Fibroblast of gingiva (primary cell): ENCODE results near the gene SMIM43.

Experiments
- DNase-seq: peaks from one replicate; pipeline ENCODE4 v3.0.0-alpha.2; 2011; ENCODE audit warnings: low read depth

SMIM43 gene

DNA sequence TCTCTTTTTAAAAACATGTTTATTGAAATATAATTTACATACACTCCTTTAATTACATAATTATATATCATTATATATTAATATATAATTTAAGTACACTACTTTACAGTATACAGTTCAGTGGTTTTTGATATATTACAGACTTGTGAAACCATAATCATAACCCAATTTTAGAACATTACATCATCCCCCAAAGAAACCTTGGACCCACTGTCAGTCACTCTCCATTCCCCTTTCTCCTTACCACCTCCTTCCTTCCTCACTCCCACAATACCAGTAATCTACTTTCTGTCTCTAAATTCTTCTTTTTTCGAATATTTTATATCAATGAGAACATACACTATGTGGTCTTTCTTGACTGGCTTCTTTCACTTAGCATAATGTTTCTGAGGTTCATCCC, 18.2 kb upstream of the SMIM43 start:
- no peak for DNase-seq

DNA sequence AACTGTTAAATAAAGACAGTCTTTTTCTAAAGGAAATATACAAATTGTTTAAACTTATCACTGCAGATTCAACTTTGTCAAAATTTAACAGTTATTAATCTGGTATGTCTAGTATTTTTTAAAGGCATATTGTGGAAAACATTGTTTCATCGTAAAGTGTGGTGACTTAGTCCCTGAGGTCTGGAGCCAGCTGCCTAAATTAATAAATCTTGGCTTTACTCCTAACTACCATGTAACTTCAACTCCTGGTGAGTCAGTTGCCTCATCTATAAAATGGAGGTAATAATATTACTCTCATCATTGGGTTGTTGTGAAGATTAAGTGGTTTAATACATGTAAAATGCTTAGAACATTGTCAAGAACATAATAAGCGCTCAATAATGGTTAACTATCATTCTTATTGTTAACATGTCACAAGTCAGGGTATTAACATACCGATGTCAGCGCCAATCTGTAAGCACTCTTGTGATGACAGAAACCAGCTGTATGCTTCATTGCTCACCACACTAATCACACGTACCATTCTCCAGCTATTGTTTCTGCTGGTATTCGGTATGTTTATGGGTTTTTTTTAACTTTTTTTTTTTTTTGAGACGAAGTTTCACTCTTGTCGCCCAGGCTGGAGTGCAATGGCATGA, 14.1 kb upstream of the SMIM43 start:
- no peak for DNase-seq

DNA sequence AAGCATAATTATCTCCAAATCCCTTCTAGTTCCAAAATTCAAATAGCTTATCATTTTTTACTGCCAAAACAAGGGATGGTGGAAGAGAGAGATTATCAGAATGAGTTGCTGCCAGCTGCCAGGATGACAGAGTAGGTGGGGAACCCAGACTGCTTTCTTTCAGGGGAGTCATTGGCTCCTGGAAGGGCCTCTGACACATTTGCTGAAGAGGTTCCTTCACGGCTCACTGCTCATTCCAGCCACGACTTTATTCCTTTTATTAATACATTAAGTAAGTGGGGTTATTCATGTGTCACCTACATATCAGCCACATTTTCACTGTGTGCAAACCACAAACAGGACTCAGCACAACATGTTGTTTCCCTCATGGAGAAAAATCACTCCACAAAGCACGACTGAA, 12.7 kb upstream of the SMIM43 start:
- no peak for DNase-seq

DNA sequence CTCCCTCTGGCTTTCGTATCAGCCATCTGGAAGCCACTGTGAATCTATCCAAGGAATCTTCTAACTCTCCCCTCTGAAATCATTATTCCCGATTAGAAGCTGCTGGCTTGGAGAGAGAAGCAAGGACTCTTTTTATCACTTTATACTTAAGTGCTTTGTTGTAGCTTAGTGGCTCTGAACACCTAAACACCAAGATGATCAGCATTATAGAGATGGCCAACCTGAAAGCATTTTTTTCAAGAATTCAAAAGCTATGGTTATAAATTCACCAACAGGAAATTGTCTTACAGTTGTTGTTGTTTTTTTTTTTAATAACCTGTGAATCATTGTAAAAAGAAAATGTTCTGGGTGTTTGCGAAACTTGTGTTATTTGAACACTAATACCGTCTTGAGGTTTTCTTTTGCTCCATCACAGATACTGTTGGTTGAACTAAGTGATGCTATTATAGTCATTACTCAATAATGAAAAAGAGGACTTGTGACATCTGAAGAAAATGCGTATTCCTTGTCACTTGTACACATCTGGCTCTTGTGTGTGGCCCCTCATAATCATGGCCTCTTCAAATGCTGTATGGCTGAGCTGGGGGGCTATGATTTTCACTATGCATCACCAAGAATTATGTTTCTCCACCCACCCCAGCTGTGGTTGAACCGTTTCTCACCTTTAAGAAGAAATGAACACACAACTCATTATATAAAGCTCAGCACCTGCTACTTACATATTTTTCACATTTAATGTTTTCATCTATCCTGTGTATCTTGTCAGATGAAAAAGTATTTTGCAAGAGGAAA, 11.8 kb upstream of the SMIM43 start:
- peak; percentile 50 for DNase-seq

GRCh38 chr4:121773883-121774282, 8.9 kb upstream of the SMIM43 start:
- DNase-seq = no peak

- no peak for DNase-seq
Measured at GRCh38 chr4:121771869-121772268, 6.9 kb upstream of the SMIM43 start.

DNA sequence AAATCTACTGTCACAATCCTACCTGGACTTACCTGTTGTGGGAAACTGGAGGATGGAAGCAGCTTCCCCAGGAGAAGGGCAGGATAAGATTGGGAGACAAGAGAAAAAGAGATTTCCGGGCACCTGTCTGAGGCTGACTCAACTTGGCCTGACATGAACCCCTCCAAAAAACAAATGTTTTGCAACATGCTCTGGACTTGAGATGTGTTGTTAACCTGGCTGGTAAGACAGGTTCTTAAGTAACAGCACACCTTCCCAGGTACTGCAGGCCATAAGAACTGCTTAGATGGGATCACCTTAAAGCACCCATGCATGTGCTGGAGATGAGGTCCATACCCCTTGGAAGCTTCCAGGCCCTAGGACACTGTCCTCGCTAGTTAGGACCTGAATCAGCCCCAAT, 4.4 kb upstream of the SMIM43 start:
- no peak for DNase-seq

- no peak for DNase-seq
Measured at GRCh38 chr4:121767166-121767565, 2.2 kb upstream of the SMIM43 start.

- DNase-seq = no peak
Measured at GRCh38 chr4:121765971-121766538, 1.1 kb upstream of the SMIM43 start.

GRCh38 chr4:121765368-121765705, 373 bp upstream of the SMIM43 start:
- DNase-seq = no peak

DNA sequence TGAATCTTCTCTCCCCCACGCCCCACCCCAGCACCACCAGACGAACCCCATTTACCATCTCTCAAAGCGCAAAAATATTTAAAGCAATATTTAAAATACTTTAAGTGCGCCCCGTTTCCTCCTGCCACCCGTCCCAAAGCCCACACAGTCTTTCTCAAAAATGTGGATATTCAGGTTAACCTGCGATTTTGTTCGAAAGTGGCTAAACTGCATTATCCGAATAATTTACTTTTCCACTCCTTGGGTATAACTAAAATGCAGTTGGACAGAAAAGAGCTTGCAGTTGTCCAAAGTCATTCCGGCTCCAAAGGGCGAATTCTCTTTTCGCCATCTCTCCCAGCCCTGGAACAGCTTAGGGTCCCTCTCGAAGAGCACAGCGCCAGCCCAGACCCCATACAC, 662 bp downstream of the SMIM43 start:
- DNase-seq = no peak

- no peak for DNase-seq
Measured at GRCh38 chr4:121760205-121760604, 4.8 kb downstream of the SMIM43 start.

DNA sequence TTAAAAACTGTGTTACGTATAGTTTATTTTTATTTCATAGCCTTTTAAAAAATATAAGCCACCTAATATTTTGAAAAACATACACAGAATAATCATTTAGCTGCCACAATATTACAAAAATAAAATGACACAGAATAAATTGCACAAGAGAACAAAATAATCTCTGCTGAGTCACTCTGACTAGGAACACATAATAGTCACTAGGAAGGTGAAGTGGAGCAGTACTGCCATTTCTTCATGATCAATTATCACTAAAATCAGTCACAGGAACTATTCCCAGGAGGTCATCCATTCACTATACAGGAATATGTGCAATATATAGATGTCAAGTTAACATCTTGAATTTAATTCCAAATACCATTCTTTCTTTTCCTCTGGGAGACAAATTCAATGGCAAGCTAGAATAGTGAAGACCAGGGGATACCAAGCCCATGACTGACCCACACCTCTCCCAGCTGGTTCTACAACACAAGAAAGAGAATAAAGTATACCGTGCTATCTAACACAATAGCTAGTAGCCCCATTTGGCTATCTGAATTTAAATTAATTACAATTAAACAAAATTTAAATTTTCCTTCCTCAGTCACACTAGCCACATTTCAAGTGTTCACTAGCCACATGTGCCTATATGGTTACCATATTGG, 5.9 kb downstream of the SMIM43 start:
- peak; percentile 68 for DNase-seq

DNA sequence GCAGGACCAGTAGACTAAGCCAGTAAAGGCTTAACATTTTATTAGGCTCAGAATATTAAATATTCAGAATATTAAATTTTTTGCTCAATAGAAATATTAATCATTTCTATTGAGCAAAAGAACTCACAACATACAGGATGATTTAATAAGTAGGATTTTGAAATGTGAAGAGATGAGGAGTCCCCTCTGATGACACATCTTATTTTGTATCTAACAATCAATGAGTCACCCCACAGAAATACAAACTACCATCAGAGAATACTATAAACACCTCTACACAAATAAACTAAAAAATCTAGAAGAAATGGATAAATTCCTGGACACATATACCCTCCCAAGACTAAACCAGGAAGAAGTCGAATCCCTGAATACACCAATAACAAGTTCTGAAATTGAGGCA, 12.8 kb downstream of the SMIM43 start:
- DNase-seq = peak; percentile 16

GRCh38 chr4:121749225-121749624, 15.7 kb downstream of the SMIM43 start:
- DNase-seq = no peak

DNA sequence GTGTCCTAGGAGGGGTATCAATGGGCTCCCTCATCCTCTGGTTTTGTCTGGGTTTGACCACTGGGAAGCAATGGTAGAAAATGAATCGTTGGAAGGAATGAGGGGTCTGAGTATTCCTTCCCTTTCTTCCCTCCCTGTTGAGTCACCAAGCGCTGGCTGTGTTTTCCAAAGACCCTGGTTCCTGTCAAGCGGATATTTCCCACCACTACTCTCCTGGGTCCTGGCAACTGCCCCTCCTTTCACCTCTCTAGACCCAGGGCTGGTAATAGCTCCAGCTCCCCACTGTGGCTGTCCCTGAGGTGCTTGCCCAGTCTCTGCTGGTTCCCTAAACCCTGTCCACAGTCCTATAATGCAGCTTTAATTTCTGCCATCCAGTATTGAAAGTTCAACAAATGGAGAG, 22.2 kb downstream of the SMIM43 start:
- no peak for DNase-seq

DNA sequence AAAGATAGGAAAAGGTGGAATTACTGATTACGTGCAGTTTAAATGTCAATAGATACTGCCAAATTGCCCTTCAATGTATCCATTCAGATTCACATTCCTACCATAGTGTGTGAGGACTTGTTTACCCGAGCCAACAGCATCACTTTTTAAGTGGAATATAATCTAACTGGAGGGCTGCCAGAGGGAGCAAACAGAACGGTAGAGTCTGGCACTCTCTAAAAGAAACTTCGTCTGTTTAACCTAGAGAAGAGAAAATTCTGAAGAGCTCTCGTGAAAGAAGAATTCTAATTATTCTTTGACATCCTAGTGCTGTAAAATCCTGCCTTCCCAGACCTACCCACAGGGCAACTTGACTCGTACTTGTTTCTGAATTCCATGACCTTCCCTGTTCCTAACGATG, 23.2 kb downstream of the SMIM43 start:
- no peak for DNase-seq

GRCh38 chr4:121740796-121741409, 24.1 kb downstream of the SMIM43 start:
- no peak for DNase-seq

- no peak for DNase-seq
Measured at GRCh38 chr4:121739575-121739974, 25.4 kb downstream of the SMIM43 start.

DNA sequence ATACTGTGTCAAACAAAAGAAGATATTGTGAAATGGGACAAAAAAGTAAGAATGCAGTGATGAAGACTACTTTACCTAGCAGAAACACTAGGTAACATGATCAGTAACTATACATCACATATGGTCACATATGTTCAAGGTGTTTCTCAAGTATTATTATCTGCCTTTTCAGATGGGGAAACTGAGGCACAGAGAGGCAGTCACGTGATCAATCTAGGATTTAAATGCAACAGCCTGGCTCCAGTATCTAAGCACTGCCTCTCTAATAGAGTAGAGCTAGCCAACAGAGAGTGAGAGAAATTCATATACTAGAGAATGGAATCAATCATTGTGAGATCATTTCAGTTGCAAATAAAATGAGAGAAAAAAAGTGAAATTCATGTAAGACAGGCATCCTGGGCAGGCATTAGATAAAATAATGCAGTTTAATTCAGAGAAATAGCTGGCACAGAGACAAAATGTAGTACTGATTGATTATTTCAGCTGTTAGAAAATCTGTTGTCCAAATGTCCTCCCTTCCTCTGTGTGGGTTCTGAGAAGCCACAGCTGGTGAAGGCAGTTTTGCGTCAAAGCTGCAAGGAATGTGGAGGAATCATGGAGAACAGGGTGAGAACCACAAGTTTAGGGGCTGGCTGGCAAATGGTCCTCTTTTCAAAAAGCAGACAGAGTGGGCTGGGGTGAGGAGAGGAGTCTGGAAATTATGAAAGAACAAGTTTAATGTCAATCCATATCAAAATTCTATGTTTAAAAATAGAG, 26.0 kb downstream of the SMIM43 start:
- no peak for DNase-seq

- DNase-seq = no peak
Measured at GRCh38 chr4:121737846-121738554, 27.0 kb downstream of the SMIM43 start.
